ENCODE data around the gene RHEX. TPM values are rescaled to one million over a fixed set of nuclear protein-coding genes. Genes with fewer than 3 reads are reported as not detected.
A peak's percentile ranks its signal among the peaks of the same experiment; 100 is the strongest.
"Not testable (repeated sequence)": the region's sequence is repeated elsewhere in the genome, so short reads cannot be mapped to it uniquely, and the experiment has no call there.

The RHEX gene
- 10 to 100 TPM in 1 of 4 donors, 1 to 10 TPM in 2, under 1 TPM in 1; 0.45 to 11.2 (median 7.7) TPM for total RNA-seq

GRCh38 chr1:206052919-206053610 lies at the start of gene RHEX:
Gene RHEX (plus strand): TSS chr1:206053173. CDS start chr1:206097829, 44,656 bp downstream.
- H3K27ac ChIP-seq (replicated peaks in 1 of 4); intact Hi-C loops (cut with DNase I); H3K27me3 ChIP-seq; DNase-seq (ENCODE audit: extremely low spot score); H3K9me3 ChIP-seq; H3K4me3 ChIP-seq; H3K36me3 ChIP-seq; H3K4me1 ChIP-seq: not testable (repeated sequence)
- 88% methylated on average over 17 of the region's 17 CpGs for WGBS

- Histone ChIP-seq H3K27ac (replicated peaks in 1 of 4) (peak overlapping the region in 2 of 4 donors; percentile 60 to 64), H3K9me3 (no peaks in the 10 kb centered on the region), H3K36me3 (no peaks in the 10 kb centered on the region), H3K27me3 (no peaks in the 10 kb centered on the region), H3K4me1 (peaks cover 22 to 37% (median 30%) of the 10 kb centered on the region in 4 donors), H3K4me3 (no peak overlapping the region)
- no peak for TF ChIP-seq POLR2A (IDR thresholded peaks at IDR 0.05; ENCODE audit: low read depth)
- TF ChIP-seq CTCF (IDR thresholded peaks at IDR 0.05), result no peak
- no peak for TF ChIP-seq EP300 (IDR thresholded peaks at IDR 0.05)
- no peak for TF ChIP-seq POLR2AphosphoS5 (IDR thresholded peaks at IDR 0.05)
- 94% methylated on average over 7 of the region's 7 CpGs for WGBS
- DNase-seq (ENCODE audit: extremely low spot score), result no peak
- intact Hi-C loops (cut with DNase I), result no loop called here
These were observed 48.8 kb upstream of the RHEX start for GRCh38 chr1:206003854-206004800.

GRCh38 chr1:206004826-206005225 lies 48.1 kb upstream of the RHEX start:
- no peak overlapping the region for H3K27ac ChIP-seq (replicated peaks in 1 of 4)
- no peaks in the 10 kb centered on the region for H3K36me3 ChIP-seq
- no peak overlapping the region for H3K4me3 ChIP-seq
- H3K9me3 ChIP-seq, result no peaks in the 10 kb centered on the region
- WGBS, result 89% methylated on average over 12 of the region's 12 CpGs
- peaks cover 22 to 37% (median 30%) of the 10 kb centered on the region in 4 donors for H3K4me1 ChIP-seq
- H3K27me3 ChIP-seq, result no peaks in the 10 kb centered on the region
- no peak for DNase-seq (ENCODE audit: extremely low spot score)
- intact Hi-C loops (cut with DNase I), result no loop called here
- TF ChIP-seq EP300 (IDR thresholded peaks at IDR 0.05) (no peak), POLR2AphosphoS5 (IDR thresholded peaks at IDR 0.05) (no peak)

GRCh38 chr1:206005234-206005633 lies 47.7 kb upstream of the RHEX start:
- Histone ChIP-seq H3K27ac (replicated peaks in 1 of 4) (no peak overlapping the region), H3K36me3 (no peaks in the 10 kb centered on the region), H3K4me3 (no peak overlapping the region), H3K4me1 (peaks cover 22 to 37% (median 30%) of the 10 kb centered on the region in 4 donors), H3K9me3 (no peaks in the 10 kb centered on the region), H3K27me3 (no peaks in the 10 kb centered on the region)
- TF ChIP-seq CTCF (IDR thresholded peaks at IDR 0.05), result no peak
- TF ChIP-seq POLR2A (IDR thresholded peaks at IDR 0.05; ENCODE audit: low read depth), result no peak
- no peak for TF ChIP-seq EP300 (IDR thresholded peaks at IDR 0.05)
- TF ChIP-seq POLR2AphosphoS5 (IDR thresholded peaks at IDR 0.05), result no peak
- intact Hi-C loops (cut with DNase I), result no loop called here
- WGBS, result 89% methylated on average over 7 of the region's 7 CpGs
- no peak for DNase-seq (ENCODE audit: extremely low spot score)

- TF ChIP-seq EP300 (IDR thresholded peaks at IDR 0.05) (no peak), CTCF (IDR thresholded peaks at IDR 0.05) (no peak), POLR2A (IDR thresholded peaks at IDR 0.05; ENCODE audit: low read depth) (no peak), POLR2AphosphoS5 (IDR thresholded peaks at IDR 0.05) (no peak)
- no peaks in the 10 kb centered on the region for H3K27me3 ChIP-seq
- H3K4me1 ChIP-seq, result peaks cover 21 to 33% (median 28%) of the 10 kb centered on the region in 4 donors
- no peak for DNase-seq (ENCODE audit: extremely low spot score)
- intact Hi-C loops (cut with DNase I), result no loop called here
- H3K4me3 ChIP-seq, result no peak overlapping the region
- no peaks in the 10 kb centered on the region for H3K36me3 ChIP-seq
- WGBS, result 89% methylated on average over 8 of the region's 8 CpGs
- H3K27ac ChIP-seq (replicated peaks in 1 of 4), result no peak overlapping the region
- H3K9me3 ChIP-seq, result no peaks in the 10 kb centered on the region
These were observed 47.2 kb upstream of the RHEX start for GRCh38 chr1:206005778-206006180.

Data from esophagus muscularis mucosa (tissue), 4 donors.